Tibial nerve (tissue), 4 donors: ENCODE results near the gene RIMS1. TPM values are rescaled to one million over a fixed set of nuclear protein-coding genes. Genes with fewer than 3 reads are reported as not detected.

Experiments
- DNase-seq, 2 donors: peaks; one replicate each; pipeline ENCODE4 v3.0.0-alpha.2; 2019; ENCODE audit warnings: low spot score in 2 of 2
- H3K27ac ChIP-seq, 4 donors: fragments of 200-600 bp; sonication (generic) in 3 of 4; one replicate each; pipeline ENCODE4 v1.5.1; 2017 to 2019; ENCODE audit warnings: mild to moderate bottlenecking in 1 of 4
- H3K27me3 ChIP-seq, 2 donors: fragments of 200-600 bp; sonication (generic) in 1 of 2; one replicate each; pipeline versions ENCODE4 v1.5.1 to v1.6.0; 2017 to 2019
- H3K36me3 ChIP-seq, 3 donors: fragments of 200-600 bp; sonication (generic); one replicate each; pipeline ENCODE4 v1.5.1; 2018 to 2019
- H3K4me1 ChIP-seq, 4 donors: fragments of 200-600 bp; sonication (generic) in 3 of 4; one replicate each; pipeline ENCODE4 v1.5.1; 2017 to 2019
- H3K4me3 ChIP-seq, 4 donors: fragments of 200-600 bp; sonication (generic) in 3 of 4; one replicate each; pipeline ENCODE4 v1.5.1; 2017 to 2019; ENCODE audit warnings: mild to moderate bottlenecking in 1 of 4, moderate library complexity in 1 of 4
- H3K9me3 ChIP-seq, 4 donors: fragments of 200-600 bp; sonication (generic) in 3 of 4; one replicate each; pipeline ENCODE4 v1.5.1; 2017 to 2019
- CTCF ChIP-seq, 5 experiments: fragments of 200-600 bp in 3 of 5; fragments of 450-650 bp in 2 of 5; sonication (generic) in 3 of 5; IDR thresholded peaks; one replicate each; pipeline ENCODE4 v1.5.1; 2016 to 2019; ENCODE audit warnings: antibody characterized with exemption in 5 of 5, mild to moderate bottlenecking in 3 of 5, moderate library complexity in 2 of 5
- EP300 ChIP-seq, 2 donors: sonication (generic); formaldehyde crosslinking; IDR thresholded peaks; one replicate each; pipeline ENCODE4 v1.6.1; 2017; ENCODE audit warnings: antibody characterized with exemption in 2 of 2, mild to moderate bottlenecking in 1 of 2
- POLR2A ChIP-seq, 2 donors: fragments of 450-650 bp; IDR thresholded peaks; one replicate each; pipeline ENCODE4 v1.6.1; 2017; ENCODE audit warnings: antibody characterized with exemption in 2 of 2, mild to moderate bottlenecking in 2 of 2, moderate library complexity in 2 of 2
- WGBS, 2 donors: methylation state at CpG; one replicate each; pipeline ENCODE4 v1.1.5; 2018; 5-methylcytosine and 5-hydroxymethylcytosine counted together
- total RNA-seq, 4 donors: library from RNA; depleted of rRNA; stranded (reverse); fragments of >200 nt; gene quantifications; one replicate each; pipeline ENCODE4 v1.1.0, GENCODE V29; 2016

Gene RIMS1
- total RNA-seq, 4 donors from 2014 or later = 1.3 to 5.1 (median 3.3) TPM

GRCh38 chr6:72421387-72421786 is 535.0 kb downstream of the RIMS1 start:
- Histone ChIP-seq H3K27ac (no peak overlapping the region), H3K36me3 (no peaks in the 10 kb centered on the region), H3K9me3 (no peaks in the 10 kb centered on the region), H3K4me1 (no peaks in the 10 kb centered on the region), H3K4me3 (no peak overlapping the region), H3K27me3 (no peaks in the 10 kb centered on the region)
- no peak for DNase-seq
- TF ChIP-seq EP300 (IDR thresholded peaks at IDR 0.05) = no peak
- TF ChIP-seq POLR2A (IDR thresholded peaks at IDR 0.05) = no peak
- TF ChIP-seq CTCF (IDR thresholded peaks at IDR 0.05) = no peak
- 81 to 88% methylated on average over 3 of the region's 3 CpGs for WGBS, 2 donors

- TF ChIP-seq EP300 (IDR thresholded peaks at IDR 0.05) (no peak), POLR2A (IDR thresholded peaks at IDR 0.05) (no peak), CTCF (IDR thresholded peaks at IDR 0.05) (no peak)
- Histone ChIP-seq H3K27ac (no peak overlapping the region), H3K4me3 (no peak overlapping the region), H3K9me3 (no peaks in the 10 kb centered on the region), H3K4me1 (no peaks in the 10 kb centered on the region), H3K27me3 (no peaks in the 10 kb centered on the region), H3K36me3 (no peaks in the 10 kb centered on the region)
- WGBS, 2 donors = 82 to 96% methylated on average over 1 of the region's 1 CpG
- DNase-seq = no peak
Observed at GRCh38 chr6:72422171-72422570, 535.8 kb downstream of the RIMS1 start.

DNA sequence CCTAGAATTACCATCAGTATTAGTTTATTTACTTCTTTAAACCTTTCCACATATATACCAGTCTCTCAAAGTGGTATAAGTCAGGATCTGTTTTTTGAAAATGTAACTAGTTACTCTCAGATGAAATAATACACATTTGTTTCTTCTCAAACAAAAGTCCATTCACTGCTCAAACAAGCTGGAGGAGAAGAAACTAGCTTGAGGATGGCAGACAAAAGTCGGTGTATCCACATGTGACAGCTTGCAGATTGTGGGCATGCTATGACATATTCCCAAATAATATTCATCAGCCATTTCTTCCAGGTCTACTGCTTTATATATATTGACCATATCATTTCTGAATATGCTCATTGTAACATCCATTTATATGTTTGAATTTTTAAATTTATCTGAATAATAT is 538.1 kb downstream of the RIMS1 start:
- Histone ChIP-seq H3K36me3 (no peaks in the 10 kb centered on the region), H3K4me1 (no peaks in the 10 kb centered on the region), H3K4me3 (no peak overlapping the region), H3K9me3 (no peaks in the 10 kb centered on the region), H3K27ac (no peak overlapping the region), H3K27me3 (no peaks in the 10 kb centered on the region)
- DNase-seq = no peak
- TF ChIP-seq POLR2A (IDR thresholded peaks at IDR 0.05) = no peak
- WGBS, 2 donors = 35 to 44% methylated on average over 1 of the region's 1 CpG

DNA sequence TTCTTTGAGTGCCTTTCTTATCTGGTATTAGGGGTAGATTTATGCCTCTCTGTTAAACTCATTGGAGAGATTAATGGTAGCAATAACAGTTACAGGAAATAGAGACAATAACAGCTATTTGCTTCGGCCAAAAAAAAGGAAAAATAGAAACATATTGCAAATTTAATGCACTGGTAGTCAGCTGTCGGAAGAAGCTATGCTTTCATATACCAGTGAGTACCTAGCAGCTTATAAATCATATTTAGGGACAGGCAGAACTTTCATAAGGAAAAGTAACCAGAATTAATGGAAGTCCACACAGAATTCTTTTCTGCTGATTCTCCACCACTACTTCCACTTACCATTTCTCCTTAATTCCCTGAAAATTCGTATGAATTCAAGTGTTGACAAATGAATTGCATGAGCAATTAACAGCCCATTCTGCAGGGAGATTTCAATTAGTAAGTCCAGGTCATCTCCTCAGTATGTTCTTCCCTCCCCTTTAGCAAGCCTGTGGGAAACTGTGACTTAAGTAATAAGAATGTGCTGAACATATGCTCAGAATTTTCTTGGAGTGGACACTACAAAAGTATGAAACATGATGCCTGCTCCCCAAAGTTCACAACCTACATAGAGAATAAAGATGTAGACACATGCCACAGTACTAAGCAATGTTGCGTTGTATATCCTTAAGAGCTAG is 538.8 kb downstream of the RIMS1 start:
- no peak for TF ChIP-seq POLR2A (IDR thresholded peaks at IDR 0.05)
- TF ChIP-seq CTCF (IDR thresholded peaks at IDR 0.05) = no peak
- TF ChIP-seq EP300 (IDR thresholded peaks at IDR 0.05) = no peak
- no peaks in the 10 kb centered on the region for H3K27me3 ChIP-seq
- WGBS, 2 donors = 45 to 48% methylated on average over 4 of the region's 4 CpGs
- no peak overlapping the region for H3K4me3 ChIP-seq
- H3K36me3 ChIP-seq = no peaks in the 10 kb centered on the region
- no peak overlapping the region for H3K27ac ChIP-seq
- no peaks in the 10 kb centered on the region for H3K4me1 ChIP-seq
- no peak for DNase-seq
- H3K9me3 ChIP-seq = no peaks in the 10 kb centered on the region

DNA sequence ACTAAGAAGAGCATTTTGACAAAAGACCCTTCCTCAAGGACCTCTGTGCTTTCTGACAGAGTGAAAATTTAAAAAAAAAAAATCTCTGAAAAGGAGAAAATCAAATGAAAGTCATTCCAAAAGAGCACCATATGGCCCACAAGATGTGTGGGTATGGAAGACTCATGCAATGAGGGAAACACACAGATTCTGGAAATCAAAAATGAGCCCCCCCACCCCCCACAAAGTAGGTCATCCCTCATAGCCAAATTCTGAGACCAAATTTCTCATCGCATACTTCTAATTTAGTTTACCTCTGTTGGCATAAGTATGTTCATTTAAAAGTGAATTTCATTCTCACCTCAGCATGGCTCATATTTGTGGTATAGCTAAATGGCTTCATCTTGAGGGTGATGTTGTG is 554.3 kb downstream of the RIMS1 start:
- Histone ChIP-seq H3K4me1 (no peaks in the 10 kb centered on the region), H3K9me3 (no peaks in the 10 kb centered on the region), H3K27ac (no peak overlapping the region), H3K4me3 (no peak overlapping the region), H3K27me3 (no peaks in the 10 kb centered on the region), H3K36me3 (no peaks in the 10 kb centered on the region)
- no peak for DNase-seq
- TF ChIP-seq EP300 (IDR thresholded peaks at IDR 0.05) (no peak), CTCF (IDR thresholded peaks at IDR 0.05) (no peak), POLR2A (IDR thresholded peaks at IDR 0.05) (no peak)
- WGBS, 2 donors = 96 to 97% methylated on average over 1 of the region's 1 CpG

DNA sequence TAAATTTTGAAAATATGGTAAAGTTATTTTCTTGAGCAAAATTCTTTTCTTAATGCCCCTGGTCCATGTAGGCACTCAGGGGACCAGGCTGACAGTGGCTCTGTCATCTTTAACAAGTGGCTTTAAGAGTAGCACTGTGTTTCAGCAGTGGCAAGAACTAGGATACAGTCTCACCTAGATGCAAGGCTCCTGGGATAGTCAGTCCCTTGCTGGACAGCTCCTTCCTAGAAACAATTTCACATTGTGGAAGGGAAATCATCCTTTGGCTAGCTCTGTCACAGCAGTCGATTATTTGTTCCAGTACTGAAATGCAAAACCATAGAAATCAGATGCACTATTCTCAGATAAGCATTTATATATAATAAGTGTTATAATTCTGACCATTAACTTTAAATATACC is 560.1 kb downstream of the RIMS1 start:
- Histone ChIP-seq H3K4me1 (no peaks in the 10 kb centered on the region), H3K27ac (no peak overlapping the region), H3K4me3 (no peak overlapping the region), H3K9me3 (no peaks in the 10 kb centered on the region), H3K36me3 (no peaks in the 10 kb centered on the region), H3K27me3 (no peaks in the 10 kb centered on the region)
- TF ChIP-seq POLR2A (IDR thresholded peaks at IDR 0.05) (no peak), CTCF (IDR thresholded peaks at IDR 0.05) (no peak), EP300 (IDR thresholded peaks at IDR 0.05) (no peak)
- 31 to 50% methylated on average over 1 of the region's 1 CpG for WGBS, 2 donors
- no peak for DNase-seq
